ENCODE data around the gene EYA4.

Gene EYA4

GRCh38 chr6:133456439-133456838 lies 215.3 kb downstream of the EYA4 start:
- DNase-seq (ENCODE audit: low read depth in 2 of 2) = no peak

GRCh38 chr6:133456944-133457343 lies 215.8 kb downstream of the EYA4 start:
- DNase-seq (ENCODE audit: low read depth in 2 of 2) = no peak

GRCh38 chr6:133460101-133460500 lies 218.9 kb downstream of the EYA4 start:
- DNase-seq (ENCODE audit: low read depth in 2 of 2) = no peak

- no peak for DNase-seq (ENCODE audit: low read depth in 2 of 2)
Measured at GRCh38 chr6:133463790-133464189, 222.6 kb downstream of the EYA4 start.

GRCh38 chr6:133466680-133467079 lies 225.5 kb downstream of the EYA4 start:
- DNase-seq (ENCODE audit: low read depth in 2 of 2) = no peak

- DNase-seq (ENCODE audit: low read depth in 2 of 2) = no peak
Measured at GRCh38 chr6:133467231-133467981, 226.2 kb downstream of the EYA4 start.

- no peak for DNase-seq (ENCODE audit: low read depth in 2 of 2)
Measured at GRCh38 chr6:133467982-133468380, 226.8 kb downstream of the EYA4 start.

- no peak for DNase-seq (ENCODE audit: low read depth in 2 of 2)
Measured at GRCh38 chr6:133468591-133468990, 227.4 kb downstream of the EYA4 start.

GRCh38 chr6:133474516-133474915 lies 233.4 kb downstream of the EYA4 start:
- no peak for DNase-seq (ENCODE audit: low read depth in 2 of 2)

- DNase-seq (ENCODE audit: low read depth in 2 of 2) = no peak
Measured at GRCh38 chr6:133478673-133479072, 237.5 kb downstream of the EYA4 start.

GRCh38 chr6:133487174-133487573 lies 246.0 kb downstream of the EYA4 start:
- no peak for DNase-seq (ENCODE audit: low read depth in 2 of 2)

GRCh38 chr6:133495205-133495903 lies 254.2 kb downstream of the EYA4 start:
- no peak for DNase-seq (ENCODE audit: low read depth in 2 of 2)

- no peak for DNase-seq (ENCODE audit: low read depth in 2 of 2)
Measured at GRCh38 chr6:133499662-133500061, 258.5 kb downstream of the EYA4 start.

GRCh38 chr6:133501675-133502270 lies 260.6 kb downstream of the EYA4 start:
- no peak for DNase-seq (ENCODE audit: low read depth in 2 of 2)

GRCh38 chr6:133502441-133503335 lies 261.5 kb downstream of the EYA4 start:
- DNase-seq (ENCODE audit: low read depth in 2 of 2) = no peak

GRCh38 chr6:133503336-133503729 lies 262.2 kb downstream of the EYA4 start:
- DNase-seq (ENCODE audit: low read depth in 2 of 2) = no peak

GRCh38 chr6:133504158-133504557 lies 263.0 kb downstream of the EYA4 start:
- DNase-seq (ENCODE audit: low read depth in 2 of 2) = no peak

- no peak for DNase-seq (ENCODE audit: low read depth in 2 of 2)
Measured at GRCh38 chr6:133504761-133505160, 263.6 kb downstream of the EYA4 start.

- DNase-seq (ENCODE audit: low read depth in 2 of 2) = no peak
Measured at GRCh38 chr6:133505681-133506080, 264.5 kb downstream of the EYA4 start.

GRCh38 chr6:133512410-133513016 lies 271.4 kb downstream of the EYA4 start:
- no peak for DNase-seq (ENCODE audit: low read depth in 2 of 2)

- no peak for DNase-seq (ENCODE audit: low read depth in 2 of 2)
Measured at GRCh38 chr6:133523816-133524215, 282.7 kb downstream of the EYA4 start.

GRCh38 chr6:133526436-133526835 lies 285.3 kb downstream of the EYA4 start:
- DNase-seq (ENCODE audit: low read depth in 2 of 2) = no peak

Measured in stimulated activated CD8-positive, alpha-beta memory T cell treated with anti-CD3 and anti-CD28 coated beads, Interleukin-7, amount 100 ng/mL, for 4 hours (primary cell).